ENCODE data around the gene HOXD4.

HOXD4 gene

GRCh38 chr2:176124110-176124946 is 27.0 kb upstream of the HOXD4 start:
- no peak overlapping the region for H3K9ac ChIP-seq (ENCODE audit: low read depth, low read length)
- no peaks in the 10 kb centered on the region for H3K36me3 ChIP-seq (ENCODE audit: insufficient read depth, low read depth, low read length)
- no peaks in the 10 kb centered on the region for H3K4me1 ChIP-seq (ENCODE audit: insufficient read depth, low read length)
- no peak overlapping the region for H3K27ac ChIP-seq (ENCODE audit: low read length)
- no peak overlapping the region for H3K4me3 ChIP-seq (ENCODE audit: low read length)
- H3K27me3 ChIP-seq (ENCODE audit: insufficient read depth, low read length): peaks cover 100% of the 10 kb centered on the region
- peaks cover 7% of the 10 kb centered on the region; the same call in 1 of the 2 replicates for H3K9me3 ChIP-seq (ENCODE audit: insufficient read depth, low read depth, low read length)

GRCh38 chr2:176124947-176125771 is 26.2 kb upstream of the HOXD4 start:
- Histone ChIP-seq H3K4me1 (ENCODE audit: insufficient read depth, low read length) (no peaks in the 10 kb centered on the region), H3K9ac (ENCODE audit: low read depth, low read length) (no peak overlapping the region), H3K9me3 (ENCODE audit: insufficient read depth, low read depth, low read length) (peaks cover 7% of the 10 kb centered on the region; the same call in 1 of the 2 replicates), H3K36me3 (ENCODE audit: insufficient read depth, low read depth, low read length) (no peaks in the 10 kb centered on the region), H3K27ac (ENCODE audit: low read length) (no peak overlapping the region), H3K27me3 (ENCODE audit: insufficient read depth, low read length) (peaks cover 100% of the 10 kb centered on the region), H3K4me3 (ENCODE audit: low read length) (no peak overlapping the region)

DNA sequence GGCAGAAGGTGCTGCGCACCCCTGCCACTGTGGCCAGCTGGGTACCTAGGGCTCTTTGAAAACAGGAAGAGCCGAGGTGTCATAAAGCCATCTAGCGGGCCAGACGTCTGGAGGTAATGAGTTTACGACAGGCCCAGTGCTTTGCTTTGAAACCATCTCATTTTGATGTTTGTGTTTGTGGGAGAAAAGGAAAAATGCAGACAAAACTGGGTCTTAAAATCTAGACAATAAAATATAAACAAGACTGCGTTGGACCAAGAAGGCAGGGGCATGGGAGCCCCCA is 25.6 kb upstream of the HOXD4 start:
- no peak overlapping the region for H3K9ac ChIP-seq (ENCODE audit: low read depth, low read length)
- H3K27me3 ChIP-seq (ENCODE audit: insufficient read depth, low read length): peaks cover 100% of the 10 kb centered on the region
- H3K36me3 ChIP-seq (ENCODE audit: insufficient read depth, low read depth, low read length): no peaks in the 10 kb centered on the region
- H3K27ac ChIP-seq (ENCODE audit: low read length): no peak overlapping the region
- H3K4me3 ChIP-seq (ENCODE audit: low read length): no peak overlapping the region
- no peaks in the 10 kb centered on the region for H3K4me1 ChIP-seq (ENCODE audit: insufficient read depth, low read length)
- peaks cover 8% of the 10 kb centered on the region; the same call in 1 of the 2 replicates for H3K9me3 ChIP-seq (ENCODE audit: insufficient read depth, low read depth, low read length)

DNA sequence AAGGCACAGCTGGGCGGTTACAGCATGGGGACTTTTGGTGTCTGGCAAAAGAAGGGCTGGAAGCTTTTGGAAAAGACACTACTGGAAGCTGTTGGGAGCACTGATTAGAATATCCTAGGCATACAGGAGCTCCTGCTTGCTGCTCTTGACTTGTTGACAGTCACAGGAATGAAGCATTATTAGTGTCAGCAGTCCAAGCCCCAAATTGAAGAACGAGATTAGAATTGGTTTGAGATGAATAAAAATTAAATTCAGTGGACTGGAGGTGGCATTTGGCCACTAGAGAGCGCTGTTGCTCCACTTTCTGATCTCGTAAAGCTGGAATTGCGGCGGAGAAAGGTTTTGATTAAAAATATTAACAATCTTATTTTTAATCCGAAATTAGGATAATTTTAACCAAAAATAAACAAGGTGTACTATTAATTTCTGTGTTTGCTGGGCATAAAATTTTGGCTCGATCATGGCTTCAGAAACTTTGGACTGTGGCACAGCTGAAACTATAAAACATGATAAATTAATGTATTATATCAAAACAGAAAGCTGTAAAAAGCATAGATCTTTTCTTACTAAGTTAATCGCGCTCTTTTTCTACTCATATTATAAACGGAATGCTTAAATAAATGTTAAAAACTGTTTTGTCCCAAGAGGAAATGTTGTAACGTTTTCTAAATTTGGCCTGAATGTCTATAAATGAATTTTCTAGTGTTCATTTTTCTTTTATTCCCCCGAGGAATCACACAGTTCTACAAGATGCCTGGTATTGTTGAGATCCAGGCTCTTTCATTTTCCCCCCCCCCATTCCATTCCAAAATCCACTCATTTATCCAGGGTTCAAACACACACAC is 24.2 kb upstream of the HOXD4 start:
- Histone ChIP-seq H3K27ac (ENCODE audit: low read length) (no peak overlapping the region), H3K4me3 (ENCODE audit: low read length) (no peak overlapping the region), H3K36me3 (ENCODE audit: insufficient read depth, low read depth, low read length) (no peaks in the 10 kb centered on the region), H3K9me3 (ENCODE audit: insufficient read depth, low read depth, low read length) (peaks cover 9% of the 10 kb centered on the region; the same call in 1 of the 2 replicates), H3K27me3 (ENCODE audit: insufficient read depth, low read length) (peaks cover 100% of the 10 kb centered on the region), H3K9ac (ENCODE audit: low read depth, low read length) (no peak overlapping the region), H3K4me1 (ENCODE audit: insufficient read depth, low read length) (no peaks in the 10 kb centered on the region; the same call in 1 of the 2 replicates)

DNA sequence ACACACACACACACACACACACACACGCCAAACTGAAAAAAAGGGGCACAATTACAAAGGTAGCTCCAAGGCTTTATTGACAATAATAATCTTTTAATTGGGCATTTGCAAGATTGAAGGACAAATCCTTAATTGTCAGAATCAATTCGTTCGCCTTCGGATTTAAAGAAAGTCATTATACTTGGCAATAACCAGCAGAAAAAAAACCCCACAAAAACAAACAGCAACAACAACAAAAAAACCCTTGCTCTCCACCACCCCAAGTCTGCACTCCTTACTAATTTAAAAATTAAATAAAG is 23.6 kb upstream of the HOXD4 start:
- Histone ChIP-seq H3K27ac (ENCODE audit: low read length) (no peak overlapping the region), H3K36me3 (ENCODE audit: insufficient read depth, low read depth, low read length) (no peaks in the 10 kb centered on the region), H3K27me3 (ENCODE audit: insufficient read depth, low read length) (peaks cover 100% of the 10 kb centered on the region), H3K9me3 (ENCODE audit: insufficient read depth, low read depth, low read length) (peaks cover 9% of the 10 kb centered on the region; the same call in 1 of the 2 replicates), H3K9ac (ENCODE audit: low read depth, low read length) (no peak overlapping the region), H3K4me1 (ENCODE audit: insufficient read depth, low read length) (no peaks in the 10 kb centered on the region; the same call in 1 of the 2 replicates), H3K4me3 (ENCODE audit: low read length) (no peak overlapping the region)

DNA sequence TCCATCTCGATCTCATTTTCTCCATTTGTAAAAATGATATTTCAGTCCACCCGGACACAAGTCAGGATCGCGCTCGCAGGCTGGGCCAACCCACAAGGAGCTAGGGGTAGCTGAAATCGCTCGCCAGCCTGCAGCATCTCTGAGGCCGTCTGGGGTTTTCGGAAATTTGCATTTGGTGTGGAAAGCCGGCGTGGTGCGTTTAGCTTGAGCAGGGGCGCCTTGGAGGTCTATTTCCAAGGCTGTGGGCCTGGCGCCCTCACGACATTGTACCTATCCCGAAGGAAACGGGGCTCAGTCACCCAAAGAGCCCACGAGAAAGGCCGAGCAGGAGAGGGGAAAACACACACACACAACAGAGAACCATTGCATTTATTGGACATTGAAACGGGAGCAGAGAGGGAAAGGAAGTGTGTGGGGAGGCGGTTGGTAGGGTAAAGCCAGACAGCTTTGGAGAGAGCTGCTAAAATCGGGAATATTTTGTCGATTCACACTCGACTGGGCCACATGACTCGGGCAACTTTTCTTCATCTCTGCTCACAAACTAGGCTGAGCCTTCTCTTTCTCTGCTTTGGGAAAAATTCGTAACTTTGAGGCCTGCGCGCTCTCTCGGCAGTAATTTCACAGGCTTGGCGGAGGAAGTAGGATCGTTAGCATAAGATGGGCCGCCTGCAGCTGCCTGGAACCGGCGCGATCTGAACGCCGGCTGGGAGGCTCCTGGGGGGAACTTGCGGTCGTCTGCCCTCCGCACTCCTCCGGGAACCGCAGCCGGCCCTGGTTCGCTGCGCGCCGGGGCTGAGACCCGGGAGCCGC is 23.0 kb upstream of the HOXD4 start:
- H3K4me1 ChIP-seq (ENCODE audit: insufficient read depth, low read length): no peaks in the 10 kb centered on the region; the same call in 1 of the 2 replicates
- no peak overlapping the region for H3K9ac ChIP-seq (ENCODE audit: low read depth, low read length)
- no peaks in the 10 kb centered on the region for H3K36me3 ChIP-seq (ENCODE audit: insufficient read depth, low read depth, low read length)
- peaks cover 100% of the 10 kb centered on the region for H3K27me3 ChIP-seq (ENCODE audit: insufficient read depth, low read length)
- H3K27ac ChIP-seq (ENCODE audit: low read length): no peak overlapping the region
- 0 out of 2 replicates have a peak overlapping the region, but pooled peaks have one; percentile 6 for H3K4me3 ChIP-seq (ENCODE audit: low read length)
- peaks cover 7% of the 10 kb centered on the region; the same call in 1 of the 2 replicates for H3K9me3 ChIP-seq (ENCODE audit: insufficient read depth, low read depth, low read length)

DNA sequence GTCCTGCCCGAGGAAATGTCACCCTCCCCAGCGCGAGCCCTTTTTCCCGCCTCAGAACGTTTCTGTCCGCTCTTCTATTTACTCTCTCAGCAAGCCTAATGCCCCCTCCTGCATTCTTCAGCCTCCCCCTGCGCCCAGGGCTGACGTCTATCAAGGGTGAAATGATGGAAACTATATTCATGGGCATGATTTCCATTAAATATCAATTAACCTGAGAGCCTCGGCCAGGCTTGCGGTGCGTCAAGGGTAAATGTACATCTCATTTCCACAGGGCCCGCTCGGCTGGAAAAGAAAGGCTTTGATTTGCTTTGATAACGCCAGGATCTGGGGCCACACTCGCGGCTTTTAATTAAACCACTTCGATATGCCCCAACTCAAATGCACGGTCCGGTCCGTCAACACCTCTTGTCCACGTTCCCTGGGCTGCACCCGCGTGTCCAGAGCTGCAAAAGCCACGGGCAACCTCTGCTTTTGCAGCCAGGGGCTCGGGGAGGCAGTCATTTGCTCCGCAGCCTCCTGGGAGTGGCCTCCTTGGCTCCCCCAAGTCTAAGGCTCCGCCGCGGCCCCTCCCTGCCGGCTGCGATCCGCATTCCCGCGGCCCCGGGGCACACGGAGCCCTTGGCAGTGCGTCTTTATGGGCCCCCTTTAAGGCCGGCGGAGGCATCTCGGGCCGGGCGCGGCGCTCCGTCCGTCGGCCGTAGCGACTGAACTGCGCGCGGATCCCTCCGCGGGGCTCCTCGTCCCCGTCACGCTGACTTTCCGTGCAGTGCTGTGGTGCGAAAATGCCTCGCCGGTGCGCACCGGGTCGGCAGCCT is 22.2 kb upstream of the HOXD4 start, which contains the start of gene HOXD8:
HOXD8 (plus strand) TSS at position 724 of the 815 bp plus-strand sequence. CDS start 662 bp downstream, outside the sequence.
- H3K9me3 ChIP-seq (ENCODE audit: insufficient read depth, low read depth, low read length): peaks cover 2% of the 10 kb centered on the region; the same call in 1 of the 2 replicates
- H3K9ac ChIP-seq (ENCODE audit: low read depth, low read length): no peak within 1 kb of the TSS
- H3K27ac ChIP-seq (ENCODE audit: low read length): no peak within 1 kb of the TSS
- no peaks in the 10 kb centered on the region for H3K36me3 ChIP-seq (ENCODE audit: insufficient read depth, low read depth, low read length)
- H3K27me3 ChIP-seq (ENCODE audit: insufficient read depth, low read length): peaks cover 100% of the 10 kb centered on the region
- 0 out of 2 replicates have a peak within 1 kb of the TSS, but pooled peaks have one; percentile 6 for H3K4me3 ChIP-seq (ENCODE audit: low read length)
- H3K4me1 ChIP-seq (ENCODE audit: insufficient read depth, low read length): no peaks in the 10 kb centered on the region; the same call in 1 of the 2 replicates

- H3K27me3 ChIP-seq (ENCODE audit: insufficient read depth, low read length): peaks cover 100% of the 10 kb centered on the region
- H3K36me3 ChIP-seq (ENCODE audit: insufficient read depth, low read depth, low read length): no peaks in the 10 kb centered on the region
- no peak overlapping the region for H3K27ac ChIP-seq (ENCODE audit: low read length)
- no peak overlapping the region for H3K9ac ChIP-seq (ENCODE audit: low read depth, low read length)
- no peaks in the 10 kb centered on the region; the same call in 1 of the 2 replicates for H3K4me1 ChIP-seq (ENCODE audit: insufficient read depth, low read length)
- peaks cover 2% of the 10 kb centered on the region; the same call in 1 of the 2 replicates for H3K9me3 ChIP-seq (ENCODE audit: insufficient read depth, low read depth, low read length)
- no peak overlapping the region for H3K4me3 ChIP-seq (ENCODE audit: low read length)
Measured at GRCh38 chr2:176129813-176130146, 21.6 kb upstream of the HOXD4 start.

DNA sequence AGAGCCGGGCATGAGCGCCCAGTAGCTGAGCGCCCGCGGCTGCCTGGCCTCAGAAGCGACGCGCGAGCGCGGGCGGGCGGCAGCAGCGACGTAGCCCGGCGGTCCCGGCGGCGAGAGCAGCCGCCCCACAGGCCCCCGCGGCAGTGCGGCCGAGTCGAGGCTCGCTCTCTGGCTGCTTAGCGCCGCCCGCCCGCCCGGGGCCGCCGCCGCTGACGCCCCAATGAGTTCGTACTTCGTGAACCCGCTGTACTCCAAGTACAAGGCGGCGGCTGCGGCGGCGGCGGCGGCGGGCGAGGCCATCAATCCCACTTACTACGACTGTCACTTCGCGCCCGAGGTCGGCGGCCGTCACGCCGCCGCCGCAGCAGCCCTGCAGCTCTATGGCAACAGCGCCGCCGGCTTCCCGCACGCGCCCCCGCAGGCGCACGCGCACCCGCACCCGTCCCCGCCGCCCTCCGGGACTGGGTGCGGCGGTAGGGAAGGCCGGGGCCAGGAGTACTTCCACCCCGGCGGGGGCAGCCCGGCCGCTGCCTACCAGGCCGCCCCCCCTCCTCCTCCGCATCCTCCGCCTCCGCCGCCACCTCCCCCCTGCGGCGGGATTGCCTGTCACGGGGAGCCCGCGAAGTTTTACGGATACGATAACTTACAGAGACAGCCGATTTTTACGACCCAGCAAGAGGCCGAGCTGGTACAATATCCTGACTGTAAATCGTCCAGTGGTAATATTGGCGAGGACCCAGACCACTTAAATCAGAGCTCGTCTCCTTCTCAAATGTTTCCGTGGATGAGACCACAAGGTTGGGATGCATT is 21.0 kb upstream of the HOXD4 start:
- no peaks in the 10 kb centered on the region; the same call in 1 of the 2 replicates for H3K4me1 ChIP-seq (ENCODE audit: insufficient read depth, low read length)
- H3K27me3 ChIP-seq (ENCODE audit: insufficient read depth, low read length): peaks cover 100% of the 10 kb centered on the region
- no peaks in the 10 kb centered on the region for H3K36me3 ChIP-seq (ENCODE audit: insufficient read depth, low read depth, low read length)
- H3K27ac ChIP-seq (ENCODE audit: low read length): no peak overlapping the region
- peaks cover 2% of the 10 kb centered on the region; the same call in 1 of the 2 replicates for H3K9me3 ChIP-seq (ENCODE audit: insufficient read depth, low read depth, low read length)
- no peak overlapping the region for H3K9ac ChIP-seq (ENCODE audit: low read depth, low read length)
- no peak overlapping the region for H3K4me3 ChIP-seq (ENCODE audit: low read length)
